ENCODE data around the gene MDC1. TPM values are rescaled to one million over a fixed set of nuclear protein-coding genes. Genes with fewer than 3 reads are reported as not detected.

Gene MDC1
- total and polyA plus RNA-seq, 2 donors (not counting 3 experiments of a cell fraction or from before 2014, with no cell fraction given), result 16.8 to 42.3 TPM

DNA sequence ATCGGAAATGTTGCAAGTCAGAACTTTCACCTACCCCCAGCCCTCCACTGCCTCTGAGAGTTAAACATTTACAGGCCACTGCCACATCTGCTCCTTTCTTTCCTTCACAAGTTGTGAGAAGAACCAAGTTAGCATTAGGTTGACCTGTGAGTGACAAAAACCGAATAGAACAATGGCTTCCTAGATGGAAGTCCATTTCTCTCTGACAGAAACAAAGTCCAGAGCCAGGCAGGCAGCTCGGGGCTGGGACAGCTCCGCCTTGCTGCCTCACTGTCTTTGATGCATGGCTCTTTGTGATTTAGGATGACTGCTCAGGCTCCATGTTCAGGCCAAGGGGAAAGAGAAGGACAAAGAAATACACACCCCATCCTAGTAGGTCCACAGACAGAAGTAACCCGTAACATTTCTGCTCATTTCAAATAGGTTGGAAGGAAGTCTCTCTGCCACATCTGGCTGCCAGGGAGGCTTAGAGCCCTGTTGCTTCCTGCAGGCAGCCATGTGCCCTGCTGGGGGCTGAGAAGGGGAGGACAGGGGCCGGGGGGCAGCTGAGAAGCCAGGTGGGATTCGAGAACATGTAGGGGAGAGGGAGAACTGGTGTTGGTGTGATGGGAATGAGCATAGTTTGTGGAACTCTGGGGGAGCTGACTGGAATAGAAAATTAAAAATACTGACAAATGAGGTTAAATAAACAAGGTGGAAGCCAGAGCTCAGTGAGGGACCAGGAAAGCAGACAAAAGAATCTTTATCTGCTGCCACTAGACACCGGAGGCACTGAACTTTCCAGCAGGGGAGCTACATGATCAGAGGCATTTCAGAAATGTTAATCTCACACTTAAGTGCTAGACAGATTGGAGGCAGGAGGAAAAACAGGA lies 46.8 kb upstream of the MDC1 start:
- peak overlapping the region; percentile 56 for H3K9ac ChIP-seq (replicated peaks; ENCODE audit: extremely low read depth, insufficient read depth, low read length)
- dilution Hi-C loops (cut with MboI; ENCODE audit: extremely low pct_ligation_motif_present, low sequenced_read_pairs) (no loop called here), intact Hi-C loops (cut with micrococcal nuclease) (loop anchor here (1.0 kb wide), 4 partner anchors 12 to 58 kb away; no protein-coding TSS in a partner anchor)
- H3K36me3 ChIP-seq (ENCODE audit: control insufficient read depth in 2 of 2, extremely low read depth in 1 of 2, insufficient read depth in 2 of 2, low read length in 2 of 2), result no peaks in the 10 kb centered on the region
- BruUV-seq (replicated peaks), result TSS peak; percentile 46
- H3K4me1 ChIP-seq (ENCODE audit: control insufficient read depth, extremely low read depth, insufficient read depth, low read length), result peaks cover 32% of the 10 kb centered on the region
- CTCF ChIA-PET, result interaction anchor here (0.5 to 1.8 kb wide), 19 partner anchors 9 to 323 kb away, joined by 3 to 12 read pairs (median 5); partner anchors contain the start of gene VARS2
- peak overlapping the region; percentile 60 for H2AFZ ChIP-seq (ENCODE audit: low read depth, low read length)
- H3K27me3 ChIP-seq (ENCODE audit: control insufficient read depth in 2 of 2, insufficient read depth in 2 of 2, low read length in 2 of 2), result no peaks in the 10 kb centered on the region
- no peaks in the 10 kb centered on the region for H4K20me1 ChIP-seq (replicated peaks; ENCODE audit: control insufficient read depth, extremely low read depth, insufficient read depth, low read length)
- peak overlapping the region; percentile 78 for H3K27ac ChIP-seq (ENCODE audit: insufficient read depth, low read depth, low read length)
- DNase-seq (ENCODE audit: low read depth, low spot score) (peak; percentile 97), FAIRE-seq (peak; percentile 96)
- POLR2A ChIA-PET, result interaction anchor here (0.8 to 1.6 kb wide), 5 partner anchors 11 to 50 kb away, joined by 5 to 9 read pairs (median 6); partner anchors contain the start of gene IER3
- no peak overlapping the region for H3K4me2 ChIP-seq (ENCODE audit: insufficient read depth, low read length)
- no peak for TF ChIP-seq MYC (IDR thresholded peaks at IDR 0.05; ENCODE audit: low read depth, low read length)
- no peak for TF ChIP-seq POLR2A (IDR thresholded peaks at IDR 0.05; ENCODE audit: low read depth, low read length)
- TF ChIP-seq, protein P1, sequence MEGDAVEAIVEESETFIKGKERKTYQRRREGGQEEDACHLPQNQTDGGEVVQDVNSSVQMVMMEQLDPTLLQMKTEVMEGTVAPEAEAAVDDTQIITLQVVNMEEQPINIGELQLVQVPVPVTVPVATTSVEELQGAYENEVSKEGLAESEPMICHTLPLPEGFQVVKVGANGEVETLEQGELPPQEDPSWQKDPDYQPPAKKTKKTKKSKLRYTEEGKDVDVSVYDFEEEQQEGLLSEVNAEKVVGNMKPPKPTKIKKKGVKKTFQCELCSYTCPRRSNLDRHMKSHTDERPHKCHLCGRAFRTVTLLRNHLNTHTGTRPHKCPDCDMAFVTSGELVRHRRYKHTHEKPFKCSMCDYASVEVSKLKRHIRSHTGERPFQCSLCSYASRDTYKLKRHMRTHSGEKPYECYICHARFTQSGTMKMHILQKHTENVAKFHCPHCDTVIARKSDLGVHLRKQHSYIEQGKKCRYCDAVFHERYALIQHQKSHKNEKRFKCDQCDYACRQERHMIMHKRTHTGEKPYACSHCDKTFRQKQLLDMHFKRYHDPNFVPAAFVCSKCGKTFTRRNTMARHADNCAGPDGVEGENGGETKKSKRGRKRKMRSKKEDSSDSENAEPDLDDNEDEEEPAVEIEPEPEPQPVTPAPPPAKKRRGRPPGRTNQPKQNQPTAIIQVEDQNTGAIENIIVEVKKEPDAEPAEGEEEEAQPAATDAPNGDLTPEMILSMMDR (IDR thresholded peaks at IDR 0.05; ENCODE audit: extremely low read depth in 1 of 2, insufficient read depth in 1 of 2, low read depth in 1 of 2, low read length in 2 of 2), result peak; percentile 3 to 25
- TF ChIP-seq JUN (IDR thresholded peaks at IDR 0.05; ENCODE audit: borderline replicate concordance, insufficient read depth, insufficient read length, low read depth), result no peak
- TF ChIP-seq EZH2 (IDR thresholded peaks at IDR 0.05; ENCODE audit: borderline replicate concordance, low read depth, low read length, severe bottlenecking), result no peak
- TF ChIP-seq GATA2 (IDR thresholded peaks at IDR 0.05; ENCODE audit: insufficient read depth, insufficient read length, low read depth, low read length), result no peak
- TF ChIP-seq, protein P2, sequence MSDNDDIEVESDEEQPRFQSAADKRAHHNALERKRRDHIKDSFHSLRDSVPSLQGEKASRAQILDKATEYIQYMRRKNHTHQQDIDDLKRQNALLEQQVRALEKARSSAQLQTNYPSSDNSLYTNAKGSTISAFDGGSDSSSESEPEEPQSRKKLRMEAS (IDR thresholded peaks at IDR 0.05; ENCODE audit: insufficient read depth, insufficient read length), result no peak
- TF ChIP-seq FOS (IDR thresholded peaks at IDR 0.05; ENCODE audit: borderline replicate concordance, insufficient read depth, low read length), result no peak
- TF ChIP-seq POLR2AphosphoS5 (IDR thresholded peaks at IDR 0.05; ENCODE audit: insufficient read depth, low read depth, low read length), result peak; percentile 28
- H3K9me3 ChIP-seq (replicated peaks; ENCODE audit: control insufficient read depth, insufficient read depth, low read length), result no peaks in the 10 kb centered on the region
- H3K9me1 ChIP-seq (replicated peaks; ENCODE audit: control insufficient read depth, extremely low read depth, insufficient read depth, low read length), result no peaks in the 10 kb centered on the region
- H3K4me3 ChIP-seq (replicated peaks in 1 of 3; ENCODE audit: insufficient read depth in 1 of 3, low read depth in 1 of 3, low read length in 3 of 3), result no peak overlapping the region
- H3K79me2 ChIP-seq (ENCODE audit: control insufficient read depth, insufficient read depth, low read length), result no peaks in the 10 kb centered on the region

All from endothelial cell of umbilical vein (primary cell).